ENCODE results near the gene PRDM11.

Gene PRDM11

DNA sequence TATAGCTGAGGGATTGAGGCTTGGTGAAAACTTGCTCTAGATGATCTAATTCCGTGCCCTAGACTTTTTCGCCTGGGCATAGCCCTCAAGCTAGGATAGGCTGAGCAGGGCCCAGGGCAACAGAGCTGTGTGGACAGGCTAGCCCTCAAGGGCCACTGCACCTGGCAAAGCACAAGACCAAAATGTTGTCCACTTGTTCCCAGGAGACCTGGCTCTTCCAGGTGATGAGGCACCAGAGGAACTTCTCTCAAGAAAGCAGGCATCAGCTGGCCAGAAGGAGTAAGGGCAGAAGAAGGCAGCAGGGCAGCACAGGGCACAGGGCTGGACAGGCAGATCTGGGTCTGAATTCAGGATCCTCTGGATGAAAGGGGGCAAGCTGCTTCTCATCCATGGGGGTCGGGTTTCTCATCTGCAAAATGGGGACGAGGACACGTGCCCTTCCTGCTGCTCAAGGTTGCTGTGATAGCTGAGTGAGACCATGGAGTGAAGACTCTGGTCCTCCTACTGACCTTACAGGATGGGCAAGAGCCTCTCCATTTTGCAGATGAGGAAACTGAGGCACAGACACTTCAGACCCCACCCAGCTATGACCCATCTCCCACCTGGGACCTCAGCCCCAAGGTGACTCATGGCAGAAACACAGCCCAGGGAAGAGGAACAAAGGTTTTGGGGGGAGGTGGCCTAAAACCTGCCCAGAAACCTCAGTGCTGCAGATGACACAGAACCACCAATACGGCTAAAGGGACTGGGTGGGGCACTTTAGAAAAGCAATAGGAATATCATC, 42.2 kb upstream of the PRDM11 start:
- TF ChIP-seq, protein P1, sequence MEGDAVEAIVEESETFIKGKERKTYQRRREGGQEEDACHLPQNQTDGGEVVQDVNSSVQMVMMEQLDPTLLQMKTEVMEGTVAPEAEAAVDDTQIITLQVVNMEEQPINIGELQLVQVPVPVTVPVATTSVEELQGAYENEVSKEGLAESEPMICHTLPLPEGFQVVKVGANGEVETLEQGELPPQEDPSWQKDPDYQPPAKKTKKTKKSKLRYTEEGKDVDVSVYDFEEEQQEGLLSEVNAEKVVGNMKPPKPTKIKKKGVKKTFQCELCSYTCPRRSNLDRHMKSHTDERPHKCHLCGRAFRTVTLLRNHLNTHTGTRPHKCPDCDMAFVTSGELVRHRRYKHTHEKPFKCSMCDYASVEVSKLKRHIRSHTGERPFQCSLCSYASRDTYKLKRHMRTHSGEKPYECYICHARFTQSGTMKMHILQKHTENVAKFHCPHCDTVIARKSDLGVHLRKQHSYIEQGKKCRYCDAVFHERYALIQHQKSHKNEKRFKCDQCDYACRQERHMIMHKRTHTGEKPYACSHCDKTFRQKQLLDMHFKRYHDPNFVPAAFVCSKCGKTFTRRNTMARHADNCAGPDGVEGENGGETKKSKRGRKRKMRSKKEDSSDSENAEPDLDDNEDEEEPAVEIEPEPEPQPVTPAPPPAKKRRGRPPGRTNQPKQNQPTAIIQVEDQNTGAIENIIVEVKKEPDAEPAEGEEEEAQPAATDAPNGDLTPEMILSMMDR (conservative IDR thresholded peaks at IDR 0.05): no peak
- no peak for TF ChIP-seq ZFX (IDR thresholded peaks at IDR 0.05)
- no peak overlapping the region for H3K27ac ChIP-seq

GRCh38 chr11:45104790-45105084, 41.7 kb upstream of the PRDM11 start:
- TF ChIP-seq, protein P1 (conservative IDR thresholded peaks at IDR 0.05): no peak
- no peak for TF ChIP-seq ZFX (IDR thresholded peaks at IDR 0.05)
- no peak overlapping the region for H3K27ac ChIP-seq

DNA sequence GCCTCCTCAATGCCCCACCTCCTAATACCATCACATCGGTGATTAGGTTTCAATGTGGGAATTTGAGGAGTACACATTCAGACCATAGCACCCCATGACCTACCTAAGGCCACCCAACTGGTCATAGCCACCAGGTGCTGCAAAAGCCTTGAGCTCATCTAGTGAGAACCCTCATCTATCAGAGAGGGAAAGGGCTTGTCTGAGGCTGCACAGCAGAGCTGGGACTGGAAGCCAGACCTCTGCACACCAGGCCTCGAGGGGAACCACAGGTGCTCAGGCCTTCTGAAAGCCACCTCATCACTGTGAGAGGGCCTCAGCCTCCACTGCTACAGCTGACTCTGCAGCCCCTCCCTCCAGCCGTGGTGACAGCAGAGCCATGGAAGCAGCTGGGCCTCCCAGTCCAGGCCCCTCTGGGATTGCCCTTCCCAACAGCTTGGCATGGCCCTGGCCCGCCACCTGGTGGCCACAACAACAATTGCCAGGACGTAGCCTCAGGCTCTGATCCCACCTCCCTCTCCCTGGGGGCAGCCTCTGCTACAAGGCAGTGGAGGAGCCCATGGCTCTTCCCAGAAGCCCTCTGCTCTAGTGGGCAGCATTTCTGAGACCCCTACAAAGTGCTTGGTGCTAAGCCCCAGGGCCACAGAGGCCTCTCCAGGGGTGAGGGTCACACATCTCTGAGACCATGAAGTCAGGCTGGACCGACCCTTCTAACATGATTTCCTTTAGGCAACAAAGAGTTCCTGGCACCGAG, 41.0 kb upstream of the PRDM11 start:
- TF ChIP-seq, protein P1 (conservative IDR thresholded peaks at IDR 0.05): peak; percentile 95
- TF ChIP-seq ZFX (IDR thresholded peaks at IDR 0.05): no peak
- H3K27ac ChIP-seq: no peak overlapping the region

DNA sequence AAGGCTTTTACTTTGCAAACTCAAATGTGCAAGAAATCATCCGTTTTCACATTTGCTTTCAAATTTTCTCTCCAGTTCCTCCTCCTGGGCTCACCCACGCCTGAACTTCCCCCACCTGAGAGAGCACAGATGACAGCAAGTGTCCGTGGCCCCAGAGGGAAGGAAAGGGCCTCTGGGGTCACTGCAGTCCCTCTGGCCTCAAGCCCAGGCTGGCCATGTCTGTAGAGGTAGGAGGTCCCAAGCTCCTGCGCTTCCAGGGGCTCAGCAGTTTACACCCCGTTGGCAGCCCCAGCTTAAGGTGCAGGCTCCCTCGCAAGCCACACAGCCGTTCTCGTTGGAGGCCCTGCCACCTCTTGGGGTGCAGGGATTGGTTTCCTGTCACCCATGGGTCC, 40.5 kb upstream of the PRDM11 start:
- TF ChIP-seq, protein P1 (conservative IDR thresholded peaks at IDR 0.05): no peak
- no peak for TF ChIP-seq ZFX (IDR thresholded peaks at IDR 0.05)
- no peak overlapping the region for H3K27ac ChIP-seq

GRCh38 chr11:45106440-45106839, 40.0 kb upstream of the PRDM11 start:
- H3K27ac ChIP-seq: no peak overlapping the region
- TF ChIP-seq, protein P1 (conservative IDR thresholded peaks at IDR 0.05): no peak
- no peak for TF ChIP-seq ZFX (IDR thresholded peaks at IDR 0.05)

- TF ChIP-seq, protein P1 (conservative IDR thresholded peaks at IDR 0.05): no peak
- TF ChIP-seq ZFX (IDR thresholded peaks at IDR 0.05): no peak
- H3K27ac ChIP-seq: no peak overlapping the region
Measured at GRCh38 chr11:45107029-45107428, 39.4 kb upstream of the PRDM11 start.

All from C4-2B (cell line).